Prostate gland (tissue), 2 donors: ENCODE results near the gene GRPEL1.

Experiments used
- POLR2A ChIP-seq: fragments of 450-650 bp; IDR thresholded peaks from one replicate; pipeline ENCODE4 v1.6.1; 2016; ENCODE audit warnings: antibody characterized with exemption, mild to moderate bottlenecking
- POLR2AphosphoS5 ChIP-seq: sonication (generic); formaldehyde crosslinking; IDR thresholded peaks from one replicate; pipeline ENCODE4 v1.6.1; 2017; ENCODE audit warnings: antibody characterized with exemption
- TF ChIP-seq, protein P1 (sequence below), 4 experiments: fragments of 200-600 bp in 2 of 4; fragments of 450-650 bp in 2 of 4; sonication (generic) in 2 of 4; IDR thresholded peaks; 1 replicate in 3 of 4; 2 replicates in 1 of 4; pipeline ENCODE4 v1.5.1; 2016 to 2019; ENCODE audit warnings: antibody characterized with exemption in 4 of 4, mild to moderate bottlenecking in 2 of 4, moderate library complexity in 2 of 4

GRCh38 chr4:7041246-7041645 lies 26.6 kb downstream of the GRPEL1 start:
- TF ChIP-seq, protein P1, sequence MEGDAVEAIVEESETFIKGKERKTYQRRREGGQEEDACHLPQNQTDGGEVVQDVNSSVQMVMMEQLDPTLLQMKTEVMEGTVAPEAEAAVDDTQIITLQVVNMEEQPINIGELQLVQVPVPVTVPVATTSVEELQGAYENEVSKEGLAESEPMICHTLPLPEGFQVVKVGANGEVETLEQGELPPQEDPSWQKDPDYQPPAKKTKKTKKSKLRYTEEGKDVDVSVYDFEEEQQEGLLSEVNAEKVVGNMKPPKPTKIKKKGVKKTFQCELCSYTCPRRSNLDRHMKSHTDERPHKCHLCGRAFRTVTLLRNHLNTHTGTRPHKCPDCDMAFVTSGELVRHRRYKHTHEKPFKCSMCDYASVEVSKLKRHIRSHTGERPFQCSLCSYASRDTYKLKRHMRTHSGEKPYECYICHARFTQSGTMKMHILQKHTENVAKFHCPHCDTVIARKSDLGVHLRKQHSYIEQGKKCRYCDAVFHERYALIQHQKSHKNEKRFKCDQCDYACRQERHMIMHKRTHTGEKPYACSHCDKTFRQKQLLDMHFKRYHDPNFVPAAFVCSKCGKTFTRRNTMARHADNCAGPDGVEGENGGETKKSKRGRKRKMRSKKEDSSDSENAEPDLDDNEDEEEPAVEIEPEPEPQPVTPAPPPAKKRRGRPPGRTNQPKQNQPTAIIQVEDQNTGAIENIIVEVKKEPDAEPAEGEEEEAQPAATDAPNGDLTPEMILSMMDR (IDR thresholded peaks at IDR 0.05): no peak
- TF ChIP-seq POLR2A: no peak
- TF ChIP-seq POLR2AphosphoS5: no peak
